Fibroblast of lung (primary cell): ENCODE data around the gene ABCB7. TPM values are rescaled to one million over a fixed set of nuclear protein-coding genes. Genes with fewer than 3 reads are reported as not detected.

Experiments
- DNase-seq, 2 donors: peaks; one replicate each; pipeline versions ENCODE4 v3.0.0 to v3.0.0-alpha.2; 2010; ENCODE audit warnings: low read depth in 2 of 2
- H2AFZ ChIP-seq: 2 replicates; pipeline ENCODE4 v1.5.1; 2012; ENCODE audit warnings: low read length, control low read depth, inconsistent platforms
- H3K27ac ChIP-seq: 2 replicates; pipeline ENCODE4 v1.5.1; 2011; ENCODE audit warnings: low read length, control low read depth; ENCODE audit not compliant: insufficient read depth
- H3K27me3 ChIP-seq: 2 replicates; pipeline ENCODE4 v1.5.1; 2011; ENCODE audit warnings: mild to moderate bottlenecking, low read length; ENCODE audit not compliant: control insufficient read depth, insufficient read depth
- H3K36me3 ChIP-seq: 2 replicates; pipeline ENCODE4 v1.5.1; 2011; ENCODE audit warnings: low read length; ENCODE audit not compliant: control insufficient read depth, insufficient read depth
- H3K4me1 ChIP-seq: 2 replicates; pipeline ENCODE4 v1.5.1; 2011; ENCODE audit warnings: low read length; ENCODE audit not compliant: control insufficient read depth, insufficient read depth; ENCODE audit errors: extremely low read depth
- H3K4me2 ChIP-seq: 2 replicates; pipeline ENCODE4 v1.5.1; 2011; ENCODE audit warnings: low read length, control low read depth; ENCODE audit not compliant: insufficient read depth; ENCODE audit errors: extremely low read depth
- H3K4me3 ChIP-seq, 4 experiments: fragments of 200-600 bp in 1 of 4; sonication (generic) in 1 of 4; replicated peaks in 1 of 4; 2 replicates each; pipeline ENCODE4 v1.5.1; 2011 to 2016; ENCODE audit warnings: low read length in 4 of 4, low read depth in 3 of 4, mild to moderate bottlenecking in 3 of 4, control low read depth in 2 of 4, inconsistent platforms in 1 of 4, mixed read lengths in 1 of 4; ENCODE audit not compliant: insufficient read depth in 1 of 4; ENCODE audit errors: control extremely low read depth in 1 of 4
- H3K79me2 ChIP-seq: 2 replicates; pipeline ENCODE4 v1.5.1; 2012; ENCODE audit warnings: mild to moderate bottlenecking, low read length, inconsistent platforms; ENCODE audit not compliant: control insufficient read depth, insufficient read depth
- H3K9ac ChIP-seq: 2 replicates; pipeline ENCODE4 v1.5.1; 2011; ENCODE audit warnings: mild to moderate bottlenecking, low read length, control low read depth; ENCODE audit not compliant: insufficient read depth
- H3K9me3 ChIP-seq: 2 replicates; pipeline ENCODE4 v1.5.1; 2012; ENCODE audit warnings: low read depth, low read length; ENCODE audit not compliant: control insufficient read depth, insufficient read depth
- H4K20me1 ChIP-seq: 2 replicates; pipeline ENCODE4 v1.5.1; 2011; ENCODE audit warnings: low read length; ENCODE audit not compliant: control insufficient read depth, insufficient read depth; ENCODE audit errors: extremely low read depth
- EZH2 ChIP-seq: IDR thresholded peaks from 2 replicates; pipeline ENCODE4 v1.5.1; 2012; ENCODE audit warnings: low read length, control low read depth, mild to moderate bottlenecking; ENCODE audit errors: missing control alignments
- polyA plus RNA-seq, 2 donors: library from polyadenylated mRNA; depleted of rRNA in 1 of 2; stranded (reverse) in 1 of 2; unstranded in 1 of 2; fragments of >200 nt; gene quantifications; 2 replicates each; pipeline ENCODE4 v1.2.1, GENCODE V29; 2011 to 2012; ENCODE audit warnings: missing spikeins in 1 of 2
- total RNA-seq: library from RNA; depleted of rRNA; stranded (reverse); fragments of >200 nt; gene quantifications from 2 replicates; pipeline ENCODE4 v1.2.1, GENCODE V29; 2014
- TF ChIP-seq, protein P1 (sequence below), 2 donors: IDR thresholded peaks in 1 of 2; conservative IDR thresholded peaks in 1 of 2; 1 replicate in 1 of 2; 2 replicates in 1 of 2; pipeline ENCODE4 v1.5.1; 2011 to 2012; ENCODE audit warnings: low read length in 2 of 2, control low read depth in 1 of 2, inconsistent platforms in 1 of 2, low read depth in 1 of 2, mild to moderate bottlenecking in 1 of 2

The ABCB7 gene
- total and polyA plus RNA-seq, 2 donors (not counting 1 experiment from before 2014, with no cell fraction given), result 20.8 to 30.1 TPM

DNA sequence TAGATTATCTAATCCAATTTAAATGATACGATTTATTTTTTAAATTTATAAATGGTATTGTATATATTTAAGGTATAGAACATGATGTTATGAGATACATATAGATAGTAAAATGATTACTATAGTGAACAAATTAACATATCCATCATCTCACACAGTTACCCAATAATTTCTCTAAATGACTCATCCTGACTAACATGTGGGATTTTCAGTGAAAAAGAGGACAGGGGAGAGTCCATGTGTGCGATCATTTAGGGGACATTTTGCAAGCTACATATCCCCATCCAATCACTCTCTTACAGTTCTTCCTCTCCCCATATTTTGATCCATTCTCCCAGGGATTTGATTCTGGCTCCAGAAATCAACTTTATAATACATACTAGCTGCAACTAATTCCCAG lies 88.2 kb downstream of the ABCB7 start:
- Histone ChIP-seq H3K4me2 (no peak overlapping the region), H3K9me3 (no peaks in the 10 kb centered on the region), H4K20me1 (no peaks in the 10 kb centered on the region), H3K9ac (no peak overlapping the region), H2AFZ (no peak overlapping the region), H3K4me1 (no peaks in the 10 kb centered on the region), H3K36me3 (no peaks in the 10 kb centered on the region), H3K79me2 (no peaks in the 10 kb centered on the region), H3K27me3 (no peaks in the 10 kb centered on the region), H3K27ac (no peak overlapping the region), H3K4me3 (no peak overlapping the region)
- peak in 1 of 2 donors; percentile 6 for DNase-seq
- TF ChIP-seq EZH2, result no peak
- TF ChIP-seq, protein P1, sequence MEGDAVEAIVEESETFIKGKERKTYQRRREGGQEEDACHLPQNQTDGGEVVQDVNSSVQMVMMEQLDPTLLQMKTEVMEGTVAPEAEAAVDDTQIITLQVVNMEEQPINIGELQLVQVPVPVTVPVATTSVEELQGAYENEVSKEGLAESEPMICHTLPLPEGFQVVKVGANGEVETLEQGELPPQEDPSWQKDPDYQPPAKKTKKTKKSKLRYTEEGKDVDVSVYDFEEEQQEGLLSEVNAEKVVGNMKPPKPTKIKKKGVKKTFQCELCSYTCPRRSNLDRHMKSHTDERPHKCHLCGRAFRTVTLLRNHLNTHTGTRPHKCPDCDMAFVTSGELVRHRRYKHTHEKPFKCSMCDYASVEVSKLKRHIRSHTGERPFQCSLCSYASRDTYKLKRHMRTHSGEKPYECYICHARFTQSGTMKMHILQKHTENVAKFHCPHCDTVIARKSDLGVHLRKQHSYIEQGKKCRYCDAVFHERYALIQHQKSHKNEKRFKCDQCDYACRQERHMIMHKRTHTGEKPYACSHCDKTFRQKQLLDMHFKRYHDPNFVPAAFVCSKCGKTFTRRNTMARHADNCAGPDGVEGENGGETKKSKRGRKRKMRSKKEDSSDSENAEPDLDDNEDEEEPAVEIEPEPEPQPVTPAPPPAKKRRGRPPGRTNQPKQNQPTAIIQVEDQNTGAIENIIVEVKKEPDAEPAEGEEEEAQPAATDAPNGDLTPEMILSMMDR (conservative IDR thresholded peaks at IDR 0.05 in 1 of 2, IDR thresholded peaks at IDR 0.05 in 1 of 2; ENCODE audit: low read depth in 1 of 2, low read length in 2 of 2), result no peak

DNA sequence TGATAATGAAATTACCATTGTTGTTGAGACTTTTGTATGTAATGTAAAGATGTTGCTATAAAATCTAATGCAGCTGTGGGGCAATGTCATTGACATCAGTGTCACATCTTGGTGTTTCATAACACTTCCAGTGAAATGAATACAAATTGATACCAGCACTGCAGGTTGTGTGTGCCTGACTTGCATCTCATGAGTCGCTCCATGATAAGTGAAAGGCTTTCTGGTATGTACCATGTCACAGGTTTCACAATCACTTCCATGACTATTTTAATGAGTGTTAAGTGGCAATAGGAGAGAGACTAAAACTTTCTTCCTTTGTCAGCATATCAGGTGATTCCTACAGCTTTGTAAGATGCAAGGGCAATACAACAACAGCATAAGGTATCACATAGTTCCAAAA lies 94.4 kb downstream of the ABCB7 start:
- no peak overlapping the region for H2AFZ ChIP-seq
- H3K79me2 ChIP-seq, result no peaks in the 10 kb centered on the region
- no peak for DNase-seq
- H3K9ac ChIP-seq, result no peak overlapping the region
- TF ChIP-seq EZH2, result no peak
- TF ChIP-seq, protein P1 (conservative IDR thresholded peaks at IDR 0.05 in 1 of 2, IDR thresholded peaks at IDR 0.05 in 1 of 2; ENCODE audit: low read depth in 1 of 2, low read length in 2 of 2), result no peak
- no peak overlapping the region for H3K4me3 ChIP-seq
- H3K36me3 ChIP-seq, result no peaks in the 10 kb centered on the region
- H3K27me3 ChIP-seq, result no peaks in the 10 kb centered on the region
- no peaks in the 10 kb centered on the region for H3K9me3 ChIP-seq
- no peaks in the 10 kb centered on the region for H4K20me1 ChIP-seq
- H3K4me2 ChIP-seq, result no peak overlapping the region
- no peaks in the 10 kb centered on the region for H3K4me1 ChIP-seq
- no peak overlapping the region for H3K27ac ChIP-seq

DNA sequence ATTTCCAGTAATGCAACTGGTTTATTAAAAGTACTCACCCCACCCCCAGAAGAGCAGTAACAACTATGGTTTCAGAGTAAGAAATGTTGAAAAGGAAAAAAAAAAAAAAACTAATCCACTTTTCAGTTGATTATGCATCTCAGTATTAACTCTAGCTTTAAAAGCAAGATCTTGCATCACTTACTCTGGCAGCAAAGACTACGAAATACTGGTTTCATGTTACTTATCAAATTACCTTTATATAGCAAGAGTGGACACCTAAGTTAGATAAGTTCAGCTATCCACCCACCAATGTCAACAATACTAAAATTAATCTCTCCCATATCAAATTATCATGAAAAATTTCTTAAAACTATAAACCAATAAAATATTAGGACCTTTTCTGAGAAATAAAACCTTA lies 105.0 kb downstream of the ABCB7 start:
- Histone ChIP-seq H3K4me2 (no peak overlapping the region), H3K79me2 (no peaks in the 10 kb centered on the region), H3K4me3 (no peak overlapping the region), H4K20me1 (no peaks in the 10 kb centered on the region), H3K27ac (no peak overlapping the region), H3K9ac (no peak overlapping the region), H3K36me3 (no peaks in the 10 kb centered on the region), H3K9me3 (no peaks in the 10 kb centered on the region), H3K27me3 (no peaks in the 10 kb centered on the region), H2AFZ (no peak overlapping the region), H3K4me1 (no peaks in the 10 kb centered on the region)
- no peak for DNase-seq
- TF ChIP-seq, protein P1 (conservative IDR thresholded peaks at IDR 0.05 in 1 of 2, IDR thresholded peaks at IDR 0.05 in 1 of 2; ENCODE audit: low read depth in 1 of 2, low read length in 2 of 2), result no peak
- TF ChIP-seq EZH2, result no peak
